ENCODE data around the gene ARPC4.
"Not testable (repeated sequence)": the region's sequence is repeated elsewhere in the genome, so short reads cannot be mapped to it uniquely, and the experiment has no call there.

The ARPC4 gene

DNA sequence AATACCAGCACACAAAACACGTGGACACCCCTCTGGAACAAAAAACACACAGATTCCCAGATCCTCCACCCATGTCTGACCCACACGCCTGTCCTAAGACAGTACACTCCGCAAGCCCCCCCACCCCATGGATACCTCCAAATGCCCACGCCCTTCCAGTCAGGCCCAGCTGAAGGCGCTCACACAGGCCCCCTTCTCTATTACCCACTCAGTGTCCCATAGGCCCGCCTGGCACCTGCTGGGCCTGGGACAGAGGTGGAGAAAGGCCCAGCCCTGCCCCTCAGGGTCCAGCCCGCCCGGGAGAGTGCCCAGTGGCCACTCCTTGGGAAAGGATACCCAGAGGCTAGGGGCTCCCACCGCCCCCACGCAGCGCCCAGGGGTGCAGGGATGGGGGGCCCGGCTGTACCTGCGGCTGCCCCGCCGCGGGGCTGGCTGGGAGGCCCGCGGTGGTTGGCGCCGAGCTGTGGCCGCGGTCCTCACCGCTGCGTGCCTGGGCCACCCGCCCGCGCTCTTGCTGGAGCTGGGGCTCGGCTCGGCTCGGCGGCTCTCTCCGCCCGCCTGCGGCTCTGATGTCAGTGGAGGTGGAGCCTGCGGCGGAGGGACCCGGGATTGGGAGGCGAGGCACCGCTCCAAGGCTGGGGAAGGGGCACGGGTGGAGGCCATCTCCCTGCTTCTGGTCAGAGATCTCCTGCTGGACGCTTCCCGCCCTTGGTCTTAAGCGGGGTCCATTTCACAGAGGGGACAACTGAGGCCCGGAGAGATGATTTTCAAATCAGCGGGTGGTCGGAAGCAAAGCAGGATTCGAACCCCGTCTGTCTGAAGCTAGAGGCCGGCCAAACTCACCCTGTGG is 23.2 kb upstream of the ARPC4 start, which contains the start of gene CAMK1:
CAMK1 (minus strand) TSS at position 522 of the 850 bp plus-strand sequence. CDS start 2,198 bp downstream, outside the sequence.
- Histone ChIP-seq H3K4me3 (peak within 1 kb of the TSS; percentile 95), H3K27ac (peak within 1 kb of the TSS; percentile 92 to 93)
- peak; percentile 90 for DNase-seq (ENCODE audit: low spot score)
- no peak for TF ChIP-seq CTCF (IDR thresholded peaks at IDR 0.05)

- Histone ChIP-seq H3K27ac (peak overlapping the region; percentile 92 to 93), H3K4me3 (peak overlapping the region; percentile 95)
- DNase-seq (ENCODE audit: low spot score), result peak; percentile 92
- TF ChIP-seq CTCF (IDR thresholded peaks at IDR 0.05), result no peak
Observed at GRCh38 chr3:9770276-9770812, 22.5 kb upstream of the ARPC4 start.

DNA sequence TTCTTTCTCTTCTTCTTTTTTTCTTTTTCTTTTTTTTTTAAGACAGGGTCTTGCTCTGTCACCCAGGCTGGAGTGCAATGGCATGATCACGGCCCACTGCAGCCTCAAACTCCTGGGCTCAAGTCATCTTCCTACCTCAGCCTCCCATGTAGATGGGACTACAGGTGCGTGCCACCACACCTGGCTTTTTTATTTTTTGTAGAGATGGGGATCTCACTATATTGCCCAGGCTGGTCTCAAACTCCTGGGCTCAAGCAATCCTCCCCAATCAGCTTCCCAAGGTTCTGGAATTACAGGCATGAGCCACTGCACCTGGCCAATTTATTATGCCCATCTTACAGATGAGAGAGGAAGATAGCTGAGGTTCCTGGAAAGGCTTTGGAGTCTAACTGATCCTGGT is 21.9 kb upstream of the ARPC4 start:
- peak overlapping the region in 1 of 2 donors; percentile 21 for H3K27ac ChIP-seq

GRCh38 chr3:9776896-9777693 is 15.8 kb upstream of the ARPC4 start:
- H3K4me3 ChIP-seq, result no peak overlapping the region
- no peak for DNase-seq (ENCODE audit: low spot score)
- no peak for TF ChIP-seq CTCF (IDR thresholded peaks at IDR 0.05)
- H3K27ac ChIP-seq, result no peak overlapping the region

More for the DNA sequence above, 21.9 kb upstream of the ARPC4 start:
- not testable (repeated sequence) for DNase-seq (ENCODE audit: low spot score); H3K4me3 ChIP-seq

DNA sequence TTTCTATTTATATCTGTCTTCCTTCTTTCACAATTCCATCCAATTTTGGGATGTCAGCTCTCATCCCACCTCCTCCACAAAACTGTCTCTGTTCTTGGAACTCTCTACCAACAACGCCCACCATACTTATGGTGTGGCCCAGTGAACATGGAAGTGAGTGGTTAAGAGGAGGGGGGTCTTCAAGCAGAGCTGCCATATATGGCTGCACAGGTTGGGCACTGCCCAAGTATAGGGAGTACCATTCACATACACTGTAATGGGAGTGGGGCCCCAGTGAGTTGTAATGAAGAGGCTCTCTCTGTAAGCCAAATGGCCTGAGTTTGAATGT is 15.2 kb upstream of the ARPC4 start:
- Histone ChIP-seq H3K4me3 (no peak overlapping the region), H3K27ac (peak overlapping the region in 1 of 2 donors; percentile 31)

DNA sequence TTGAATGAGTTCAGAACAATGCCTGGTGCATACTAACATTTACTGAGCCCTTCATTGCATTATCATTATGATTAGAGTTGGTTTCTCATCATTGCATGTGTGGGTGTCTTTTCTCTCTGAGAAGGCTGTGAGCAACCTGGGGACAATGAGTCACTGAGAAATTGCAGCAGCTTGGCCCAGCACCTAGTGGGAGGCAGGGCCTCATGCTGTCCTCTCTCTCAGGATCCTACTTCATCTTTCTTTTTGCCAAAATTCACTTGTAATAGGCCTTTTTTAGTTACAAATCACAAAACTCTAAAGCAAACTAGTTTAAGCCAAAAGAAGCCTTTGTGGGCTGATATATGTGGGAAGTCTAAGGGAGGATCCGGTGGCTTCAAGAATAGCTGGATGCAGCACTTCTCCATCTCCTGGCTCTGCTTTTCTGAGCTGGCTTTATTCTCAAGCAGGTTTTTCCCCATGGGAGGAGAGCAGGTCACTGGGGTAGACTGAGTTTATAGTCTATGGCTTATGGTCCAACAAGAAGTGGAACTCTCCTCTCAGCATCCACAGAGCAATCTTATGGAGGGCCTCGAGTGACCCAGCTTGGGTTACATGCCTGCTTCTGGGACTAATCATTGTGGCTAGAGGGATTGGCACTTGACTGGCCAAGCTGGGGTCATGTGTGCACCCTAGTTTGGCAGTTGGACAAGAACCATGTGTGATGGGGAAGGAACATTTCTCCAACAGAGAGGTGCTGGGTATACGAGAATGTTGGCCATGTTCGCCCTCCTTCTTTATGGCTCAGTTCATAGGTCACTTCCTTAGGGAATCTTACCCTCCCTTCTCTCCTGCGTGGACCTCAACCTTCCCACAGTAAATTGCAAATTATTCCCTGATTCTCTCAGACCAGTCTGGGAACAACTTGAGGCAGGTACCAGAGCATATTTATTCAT is 14.5 kb upstream of the ARPC4 start:
- DNase-seq (ENCODE audit: low spot score), result no peak
- no peak overlapping the region for H3K4me3 ChIP-seq
- TF ChIP-seq CTCF (IDR thresholded peaks at IDR 0.05), result no peak
- H3K27ac ChIP-seq, result peak overlapping the region in 1 of 2 donors; percentile 47

More for the DNA sequence above, 15.2 kb upstream of the ARPC4 start:
- no peak for TF ChIP-seq CTCF (IDR thresholded peaks at IDR 0.05)
- no peak for DNase-seq (ENCODE audit: low spot score)

All from coronary artery (tissue), 2 donors.